HUES64 (cell line): ENCODE measurements around the gene MYT1.

Experiments
- H3K27ac ChIP-seq: 2 replicates; pipeline ENCODE4 v1.7.0; 2013; ENCODE audit warnings: low read depth, low read length, inconsistent platforms
- H3K27me3 ChIP-seq: 2 replicates; pipeline ENCODE4 v1.6.1; 2013; ENCODE audit warnings: mild to moderate bottlenecking, low read length; ENCODE audit not compliant: insufficient read depth
- H3K36me3 ChIP-seq: 2 replicates; pipeline ENCODE4 v1.6.1; 2013; ENCODE audit warnings: mild to moderate bottlenecking, low read length; ENCODE audit not compliant: insufficient read depth
- H3K4me1 ChIP-seq: 2 replicates; pipeline ENCODE4 v1.6.1; 2013; ENCODE audit warnings: mild to moderate bottlenecking, low read length, moderate library complexity; ENCODE audit not compliant: insufficient read depth
- H3K4me3 ChIP-seq: 2 replicates; pipeline ENCODE4 v1.5.1; 2013; ENCODE audit warnings: mild to moderate bottlenecking, low read length, moderate library complexity
- H3K9ac ChIP-seq: 2 replicates; pipeline ENCODE4 v1.6.1; 2013; ENCODE audit warnings: mild to moderate bottlenecking, low read depth, low read length
- H3K9me3 ChIP-seq: 2 replicates; pipeline ENCODE4 v1.6.1; 2013; ENCODE audit warnings: low read depth, low read length; ENCODE audit not compliant: insufficient read depth
- WGBS: fragments of 150-250, 120-280 bp; methylation state at CpG from one replicate; pipeline ENCODE4 v1.1.7; 2013; ENCODE audit warnings: missing lambda C conversion rate; 5-methylcytosine and 5-hydroxymethylcytosine counted together

MYT1 gene

GRCh38 chr20:64149809-64150560 is 14.3 kb upstream of the MYT1 start:
- Histone ChIP-seq H3K4me1 (peaks cover 13% of the 10 kb centered on the region; the same call in 1 of the 2 replicates), H3K9ac (no peak overlapping the region), H3K27me3 (no peaks in the 10 kb centered on the region), H3K36me3 (no peaks in the 10 kb centered on the region), H3K27ac (no peak overlapping the region), H3K9me3 (0 out of 2 replicates have a peak, but pooled peaks cover 6% of the 10 kb centered on the region), H3K4me3 (no peak overlapping the region)
- WGBS = 88% methylated on average over 26 of the region's 26 CpGs

- H3K9me3 ChIP-seq = no peaks in the 10 kb centered on the region
- H3K27ac ChIP-seq = no peak overlapping the region
- no peaks in the 10 kb centered on the region for H3K36me3 ChIP-seq
- no peaks in the 10 kb centered on the region for H3K27me3 ChIP-seq
- 74% methylated on average over 13 of the region's 13 CpGs for WGBS
- H3K4me3 ChIP-seq = no peak overlapping the region
- H3K4me1 ChIP-seq = peaks cover 13% of the 10 kb centered on the region; the same call in 1 of the 2 replicates
- no peak overlapping the region for H3K9ac ChIP-seq
These were observed 13.3 kb upstream of the MYT1 start for GRCh38 chr20:64150756-64151632.

- no peaks in the 10 kb centered on the region for H3K9me3 ChIP-seq
- H3K4me1 ChIP-seq = peaks cover 13% of the 10 kb centered on the region; the same call in 1 of the 2 replicates
- H3K27ac ChIP-seq = no peak overlapping the region
- no peaks in the 10 kb centered on the region for H3K36me3 ChIP-seq
- H3K4me3 ChIP-seq = no peak overlapping the region
- no peaks in the 10 kb centered on the region for H3K27me3 ChIP-seq
- 68% methylated on average over 24 of the region's 24 CpGs for WGBS
- H3K9ac ChIP-seq = no peak overlapping the region
These were observed 12.4 kb upstream of the MYT1 start for GRCh38 chr20:64151633-64152530.

- Histone ChIP-seq H3K4me3 (no peak overlapping the region), H3K9ac (no peak overlapping the region), H3K36me3 (no peaks in the 10 kb centered on the region), H3K9me3 (no peaks in the 10 kb centered on the region), H3K4me1 (peaks cover 13% of the 10 kb centered on the region; the same call in 1 of the 2 replicates), H3K27me3 (no peaks in the 10 kb centered on the region), H3K27ac (no peak overlapping the region)
- 93% methylated on average over 9 of the region's 9 CpGs for WGBS
These were observed 11.3 kb upstream of the MYT1 start for GRCh38 chr20:64152906-64153305.

GRCh38 chr20:64153410-64153809 is 10.8 kb upstream of the MYT1 start:
- H3K9me3 ChIP-seq = no peaks in the 10 kb centered on the region
- H3K4me3 ChIP-seq = no peak overlapping the region
- H3K27ac ChIP-seq = no peak overlapping the region
- WGBS = 65% methylated on average over 2 of the region's 2 CpGs
- H3K27me3 ChIP-seq = no peaks in the 10 kb centered on the region
- H3K36me3 ChIP-seq = no peaks in the 10 kb centered on the region
- H3K4me1 ChIP-seq = peaks cover 13% of the 10 kb centered on the region; the same call in 1 of the 2 replicates
- no peak overlapping the region for H3K9ac ChIP-seq

- no peak overlapping the region for H3K4me3 ChIP-seq
- H3K9me3 ChIP-seq = no peaks in the 10 kb centered on the region
- no peak overlapping the region for H3K27ac ChIP-seq
- H3K36me3 ChIP-seq = no peaks in the 10 kb centered on the region
- H3K27me3 ChIP-seq = no peaks in the 10 kb centered on the region
- 95% methylated on average over 20 of the region's 20 CpGs for WGBS
- H3K9ac ChIP-seq = no peak overlapping the region
- H3K4me1 ChIP-seq = peaks cover 13% of the 10 kb centered on the region; the same call in 1 of the 2 replicates
These were observed 10.2 kb upstream of the MYT1 start for GRCh38 chr20:64153861-64154589.

- Histone ChIP-seq H3K27me3 (no peaks in the 10 kb centered on the region), H3K4me3 (no peak overlapping the region), H3K36me3 (no peaks in the 10 kb centered on the region), H3K27ac (no peak overlapping the region), H3K9ac (no peak overlapping the region), H3K9me3 (no peaks in the 10 kb centered on the region), H3K4me1 (peaks cover 16% of the 10 kb centered on the region; the same call in 1 of the 2 replicates)
- 91% methylated on average over 9 of the region's 9 CpGs for WGBS
These were observed 9.5 kb upstream of the MYT1 start for GRCh38 chr20:64154590-64155257.

GRCh38 chr20:64155258-64156135 is 8.8 kb upstream of the MYT1 start:
- Histone ChIP-seq H3K4me1 (peaks cover 21% of the 10 kb centered on the region; the same call in 1 of the 2 replicates), H3K27ac (no peak overlapping the region), H3K4me3 (no peak overlapping the region), H3K9ac (no peak overlapping the region), H3K27me3 (peaks cover 6% of the 10 kb centered on the region), H3K9me3 (no peaks in the 10 kb centered on the region), H3K36me3 (no peaks in the 10 kb centered on the region)
- 89% methylated on average over 22 of the region's 22 CpGs for WGBS

GRCh38 chr20:64156136-64156885 is 7.9 kb upstream of the MYT1 start:
- peaks cover 27% of the 10 kb centered on the region for H3K4me1 ChIP-seq
- H3K36me3 ChIP-seq = no peaks in the 10 kb centered on the region
- H3K27ac ChIP-seq = no peak overlapping the region
- 66% methylated on average over 9 of the region's 9 CpGs for WGBS
- no peak overlapping the region for H3K9ac ChIP-seq
- H3K9me3 ChIP-seq = no peaks in the 10 kb centered on the region
- H3K27me3 ChIP-seq = peaks cover 15% of the 10 kb centered on the region
- H3K4me3 ChIP-seq = no peak overlapping the region
